H1 (cell line): ENCODE data around the gene ADGRG7. TPM values are rescaled to one million over a fixed set of nuclear protein-coding genes. Genes with fewer than 3 reads are reported as not detected.

Source experiments
- CTCF ChIA-PET: fragments of 300-600 bp; sonication (Branson Sonifier 250); formaldehyde crosslinking; loops from one replicate; lab custom pipeline; 2021; ENCODE audit not compliant: partially characterized antibody; lab: Charles Lee
- POLR2A ChIA-PET: fragments of 300-600 bp; sonication (Branson Sonifier 250); formaldehyde crosslinking; loops from one replicate; lab custom pipeline; 2021; ENCODE audit warnings: inconsistent platforms; ENCODE audit not compliant: partially characterized antibody; lab: Charles Lee
- DNase-seq, 2 experiments: peaks; one replicate each; pipeline versions ENCODE4 v3.0.0 to v3.0.0-alpha.2; 2010 to 2022; ENCODE audit warnings: low spot score in 2 of 2, low read depth in 1 of 2, mixed read lengths in 1 of 2
- FAIRE-seq: peaks from 2 replicates; lab custom pipeline; 2011; peaks lifted over from hg19 to GRCh38; lab: Jason Lieb, UNC
- H2AFZ ChIP-seq: 2 replicates; pipeline ENCODE4 v1.8.1; 2012; ENCODE audit warnings: low read length, inconsistent platforms
- H2AK5ac ChIP-seq: 2 replicates; pipeline ENCODE4 v1.6.1; 2013; ENCODE audit warnings: low read depth, low read length
- H2BK120ac ChIP-seq: replicated peaks from 2 replicates; pipeline ENCODE3; 2013; ENCODE audit warnings: low read depth, low read length, inconsistent platforms
- H2BK12ac ChIP-seq: 2 replicates; pipeline ENCODE4 v1.6.1; 2013; ENCODE audit warnings: low read depth, low read length
- H2BK15ac ChIP-seq: 2 replicates; pipeline ENCODE4 v1.6.1; 2013; ENCODE audit warnings: low read length
- H2BK20ac ChIP-seq: 2 replicates; pipeline ENCODE4 v1.6.1; 2013; ENCODE audit warnings: low read length
- H2BK5ac ChIP-seq: 2 replicates; pipeline ENCODE4 v1.6.1; 2013; ENCODE audit warnings: low read depth, low read length
- H3K14ac ChIP-seq: 2 replicates; pipeline ENCODE4 v1.6.1; 2013; ENCODE audit warnings: inconsistent platforms; ENCODE audit not compliant: insufficient read length
- H3K18ac ChIP-seq: 2 replicates; pipeline ENCODE4 v1.6.1; 2013; ENCODE audit warnings: low read length; ENCODE audit errors: extremely low read depth
- H3K23ac ChIP-seq: 2 replicates; pipeline ENCODE4 v1.6.1; 2013; ENCODE audit warnings: inconsistent platforms; ENCODE audit not compliant: insufficient read length
- H3K23me2 ChIP-seq: 2 replicates; pipeline ENCODE4 v1.6.1; 2013; ENCODE audit warnings: low read depth, low read length
- H3K27ac ChIP-seq: 2 replicates; pipeline ENCODE4 v1.6.1; 2011; ENCODE audit warnings: low read depth, low read length, inconsistent platforms
- H3K27me3 ChIP-seq, 4 experiments: replicated peaks in 1 of 4; 1 replicate in 1 of 4; 2 replicates in 3 of 4; pipeline versions ENCODE4 v1.6.1 to v1.8.1; 2011 to 2013; ENCODE audit warnings: low read length in 3 of 4, mild to moderate bottlenecking in 3 of 4, inconsistent platforms in 2 of 4, mixed read lengths in 2 of 4, moderate library complexity in 1 of 4; ENCODE audit not compliant: control insufficient read depth in 3 of 4, insufficient read depth in 3 of 4; ENCODE audit errors: extremely low read depth in 1 of 4
- H3K36me3 ChIP-seq, 4 experiments: 2 replicates each; pipeline versions ENCODE4 v1.6.1 to v1.8.1; 2011 to 2013; ENCODE audit warnings: mild to moderate bottlenecking in 4 of 4, low read length in 3 of 4, moderate library complexity in 2 of 4, control low read depth in 1 of 4, inconsistent platforms in 1 of 4; ENCODE audit not compliant: insufficient read depth in 4 of 4, control insufficient read depth in 2 of 4
- H3K4ac ChIP-seq: replicated peaks from 2 replicates; pipeline ENCODE3; 2013; ENCODE audit warnings: low read length, low read depth, mixed read lengths, inconsistent platforms; ENCODE audit not compliant: insufficient read length
- H3K4me1 ChIP-seq, 4 experiments: replicated peaks in 1 of 4; 1 replicate in 1 of 4; 2 replicates in 3 of 4; pipeline versions ENCODE4 v1.6.1 to v1.8.1; 2011 to 2013; ENCODE audit warnings: low read length in 3 of 4, inconsistent platforms in 2 of 4, mixed read lengths in 1 of 4; ENCODE audit not compliant: insufficient read depth in 4 of 4, control insufficient read depth in 3 of 4
- H3K4me2 ChIP-seq, 2 experiments: 2 replicates each; pipeline versions ENCODE4 v1.6.1 to v1.8.1; 2011 to 2013; ENCODE audit warnings: low read depth in 2 of 2, low read length in 2 of 2, control low read depth in 1 of 2, inconsistent platforms in 1 of 2, mild to moderate bottlenecking in 1 of 2; ENCODE audit not compliant: insufficient read depth in 1 of 2
- H3K4me3 ChIP-seq, 4 experiments: fragments of 200-600, 300-600 bp in 1 of 4; sonication (generic), shearing (Covaris generic), sonication (Bioruptor Twin) in 1 of 4; 2 replicates each; pipeline versions ENCODE4 v1.5.1 to v1.8.1; 2011 to 2016; ENCODE audit warnings: low read length in 4 of 4, low read depth in 3 of 4, control low read depth in 2 of 4, inconsistent platforms in 2 of 4, mild to moderate bottlenecking in 2 of 4, mixed read lengths in 1 of 4, moderate library complexity in 1 of 4; ENCODE audit not compliant: insufficient read depth in 2 of 4; ENCODE audit errors: extremely low read depth in 1 of 4
- H3K56ac ChIP-seq: replicated peaks from 2 replicates; pipeline ENCODE3; 2013; ENCODE audit warnings: low read depth, mild to moderate bottlenecking, mixed read lengths, low read length, inconsistent platforms; ENCODE audit not compliant: insufficient read length
- H3K79me1 ChIP-seq: 2 replicates; pipeline ENCODE4 v1.6.1; 2013; ENCODE audit warnings: low read depth, low read length, control low read depth
- H3K79me2 ChIP-seq, 2 experiments: 2 replicates each; pipeline versions ENCODE4 v1.6.1 to v1.8.1; 2012 to 2013; ENCODE audit warnings: low read length in 2 of 2, mild to moderate bottlenecking in 2 of 2, inconsistent platforms in 1 of 2; ENCODE audit not compliant: insufficient read depth in 2 of 2, control insufficient read depth in 1 of 2
- H3K9ac ChIP-seq, 4 experiments: replicated peaks in 1 of 4; 1 replicate in 1 of 4; 2 replicates in 3 of 4; pipeline versions ENCODE4 v1.6.1 to v1.8.1; 2011 to 2013; ENCODE audit warnings: low read depth in 3 of 4, low read length in 3 of 4, control low read depth in 2 of 4, mild to moderate bottlenecking in 2 of 4, moderate library complexity in 2 of 4, inconsistent platforms in 1 of 4; ENCODE audit errors: extremely low read depth in 1 of 4
- H3K9me3 ChIP-seq, 2 experiments: 2 replicates each; pipeline versions ENCODE4 v1.6.1 to v1.8.1; 2012 to 2013; ENCODE audit warnings: mild to moderate bottlenecking in 2 of 2, moderate library complexity in 2 of 2, control low read depth in 1 of 2, inconsistent platforms in 1 of 2, low read depth in 1 of 2, low read length in 1 of 2, mixed read lengths in 1 of 2; ENCODE audit not compliant: insufficient read depth in 2 of 2
- H4K20me1 ChIP-seq, 2 experiments: replicated peaks in 1 of 2; 2 replicates each; pipeline versions ENCODE3 to v1.8.1; 2011 to 2013; ENCODE audit warnings: inconsistent platforms in 2 of 2, low read length in 2 of 2, mild to moderate bottlenecking in 1 of 2; ENCODE audit not compliant: insufficient read depth in 2 of 2, control insufficient read depth in 1 of 2
- H4K5ac ChIP-seq: 2 replicates; pipeline ENCODE4 v1.6.1; 2013; ENCODE audit warnings: low read length, low read depth, mixed read lengths, inconsistent platforms; ENCODE audit not compliant: insufficient read length
- H4K8ac ChIP-seq: 2 replicates; pipeline ENCODE4 v1.8.0; 2013; ENCODE audit warnings: mild to moderate bottlenecking, moderate library complexity, low read length, inconsistent platforms; ENCODE audit not compliant: insufficient read depth; ENCODE audit errors: extremely low read depth
- H4K91ac ChIP-seq: replicated peaks from 2 replicates; pipeline ENCODE3; 2013; ENCODE audit warnings: low read length, mixed read lengths, inconsistent platforms; ENCODE audit not compliant: insufficient read length
- ASH2L ChIP-seq: fragments of 200-600, 300-600 bp; sonication (generic); IDR thresholded peaks from one replicate; pipeline ENCODE4 v1.7.1; 2017; ENCODE audit warnings: low read length
- CEBPB ChIP-seq: IDR thresholded peaks from 2 replicates; pipeline ENCODE4 v1.6.1; 2012; ENCODE audit warnings: low read depth, low read length
- NANOG ChIP-seq: IDR thresholded peaks from 2 replicates; pipeline ENCODE4 v1.6.1; 2011; ENCODE audit warnings: low read length, low read depth, mild to moderate bottlenecking, inconsistent platforms; ENCODE audit not compliant: insufficient read depth, poor library complexity, severe bottlenecking
- SAP30 ChIP-seq: fragments of 300-600 bp; sonication (generic); IDR thresholded peaks from 2 replicates; pipeline ENCODE4 v1.7.1; 2012; ENCODE audit warnings: low read length, moderate library complexity, mild to moderate bottlenecking, inconsistent platforms; ENCODE audit not compliant: insufficient read depth, insufficient replicate concordance
- SIRT6 ChIP-seq: IDR thresholded peaks from one replicate; pipeline ENCODE4 v1.7.1; 2012; ENCODE audit warnings: low read length, inconsistent platforms
- WGBS, 2 experiments: shearing (Covaris generic) in 1 of 2; methylation state at CpG; one replicate each; pipeline versions ENCODE4 v1.1.6 to v1.1.7; 2013 to 2015; ENCODE audit warnings: low lambda C conversion rate in 2 of 2, mixed read lengths in 2 of 2, inconsistent platforms in 1 of 2, low coverage in 1 of 2, missing lambda C conversion rate in 1 of 2; ENCODE audit not compliant: insufficient replicate concordance in 2 of 2, insufficient coverage in 1 of 2, insufficient read length in 1 of 2; ENCODE audit errors: extremely low coverage in 1 of 2, missing lambda C conversion rate in 1 of 2; 5-methylcytosine and 5-hydroxymethylcytosine counted together
- polyA plus RNA-seq, 7 experiments: library from polyadenylated mRNA; depleted of rRNA in 3 of 7; stranded (reverse) in 5 of 7; unstranded in 2 of 7; fragments of >200 nt in 5 of 7; fragments of 200-250 nt in 2 of 7; gene quantifications; 1 replicate in 5 of 7; 2 replicates in 1 of 7; 4 replicates in 1 of 7; pipeline versions ENCODE4 v1.2.1 to v1.2.3, GENCODE V29; 2011 to 2013; ENCODE audit warnings: missing spikeins in 2 of 7, mixed read lengths in 2 of 7
- total RNA-seq: library from RNA; stranded (reverse); fragmentation: NEBNext Ultra II Directional; extraction: Animal tissue kit (Norgen Biotek cat#: 25700); gene quantifications from 2 replicates; pipeline ENCODE4 v1.2.1, GENCODE V29; 2021

ADGRG7 gene
- total and polyA plus RNA-seq, 2 of the 8 experiments (the other 6 are each of a cell fraction or from before 2014, with no cell fraction given): not detected

DNA sequence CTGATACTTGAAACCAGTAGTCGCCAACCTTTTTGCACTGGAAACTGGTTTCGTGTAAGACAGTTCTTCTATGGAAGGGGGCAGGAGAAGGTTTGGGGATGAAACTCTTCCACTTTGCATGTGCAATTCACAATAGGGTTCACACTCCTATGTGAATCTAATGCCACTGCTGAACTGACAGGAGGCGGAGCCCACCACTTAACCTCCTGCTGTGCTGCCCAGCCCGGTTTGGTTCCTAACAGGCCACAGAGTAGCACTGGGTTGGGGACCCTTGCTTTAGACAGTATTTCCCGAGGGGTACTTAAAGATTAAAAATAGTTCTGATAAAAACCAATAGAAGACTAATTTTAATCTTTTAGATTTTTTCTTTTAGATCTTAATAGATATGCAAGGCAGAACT lies 111.0 kb downstream of the ADGRG7 start:
- Histone ChIP-seq H3K4me3 (no peak overlapping the region), H2AK5ac (no peak overlapping the region), H3K36me3 (peaks cover 0 to 42% (median 6%) of the 10 kb centered on the region in 4 experiments; a peak in 4 of 8 replicates), H3K79me2 (peaks cover under 1 to 77% of the 10 kb centered on the region in 2 experiments; a peak in 3 of 4 replicates), H3K27me3 (no peaks in the 10 kb centered on the region), H3K79me1 (peaks cover 2% of the 10 kb centered on the region; the same call in 1 of the 2 replicates), H2BK15ac (no peak overlapping the region), H3K56ac (no peak overlapping the region), H3K23me2 (no peaks in the 10 kb centered on the region), H3K4me1 (no peaks in the 10 kb centered on the region), H3K9me3 (no peaks in the 10 kb centered on the region), H3K18ac (no peak overlapping the region), H3K14ac (no peak overlapping the region), H4K8ac (no peak overlapping the region), H3K27ac (no peak overlapping the region), H2BK5ac (no peak overlapping the region), H2BK12ac (no peak overlapping the region), H2BK120ac (no peak overlapping the region), H3K9ac (no peak overlapping the region), H4K91ac (no peak overlapping the region), H2BK20ac (no peak overlapping the region), H3K23ac (no peak overlapping the region), H3K4ac (no peak overlapping the region), H3K4me2 (no peak overlapping the region; a peak in 1 of 4 replicates), H2AFZ (no peak overlapping the region), H4K20me1 (peaks cover 2 to 5% of the 10 kb centered on the region in 2 experiments), H4K5ac (no peak overlapping the region)
- WGBS, 2 experiments: 77% methylated on average over 5 of the region's 5 CpGs; no CpG with 5 or more reads in 1 of the 2 experiments
- peak; percentile 62 for TF ChIP-seq NANOG
- no peak for TF ChIP-seq SIRT6
- no peak for TF ChIP-seq ASH2L
- TF ChIP-seq CEBPB: no peak
- no peak for TF ChIP-seq SAP30
- POLR2A ChIA-PET: interaction anchor here (0.9 kb wide), 1 partner anchor 9 kb away, joined by 4 read pairs; no protein-coding TSS in a partner anchor
- DNase-seq (peak in 1 of 2 experiments; percentile 62), FAIRE-seq (peak; percentile 42)
- CTCF ChIA-PET: no interaction called here
